GM23338 (cell line): ENCODE measurements around the gene HTR7. TPM values are rescaled to one million over a fixed set of nuclear protein-coding genes. Genes with fewer than 3 reads are reported as not detected.
A peak's percentile ranks its signal among the peaks of the same experiment; 100 is the strongest.

ENCODE experiments used
- ATAC-seq: fragments of 200-7000 bp; cut with Tn5 transposase; 3 replicates; pipeline ENCODE4 v1.9.1; 2020
- DNase-seq: peaks from one replicate; pipeline ENCODE4 v3.0.0-alpha.2; 2015; ENCODE audit warnings: low spot score
- H2AFZ ChIP-seq: fragments of 200-600 bp; sonication (generic); 2 replicates; pipeline ENCODE4 v1.8.0; 2016; ENCODE audit warnings: antibody characterized with exemption, mild to moderate bottlenecking, moderate library complexity
- H3F3A ChIP-seq: fragments of 200-600 bp; sonication (generic); replicated peaks from 2 replicates; pipeline ENCODE4 v1.8.0; 2017; ENCODE audit warnings: antibody characterized with exemption, mixed run types, low read depth
- H3K27ac ChIP-seq: fragments of 200-600 bp; sonication (generic); 2 replicates; pipeline ENCODE4 v1.6.1; 2016; ENCODE audit warnings: low read depth
- H3K27me3 ChIP-seq: fragments of 200-600 bp; sonication (generic); 2 replicates; pipeline ENCODE4 v1.8.0; 2016; ENCODE audit warnings: mild to moderate bottlenecking, mixed run types, moderate library complexity; ENCODE audit not compliant: insufficient read depth
- H3K36me3 ChIP-seq: fragments of 200-600 bp; sonication (generic); 2 replicates; pipeline ENCODE4 v1.8.0; 2016; ENCODE audit warnings: mild to moderate bottlenecking; ENCODE audit not compliant: insufficient read depth
- H3K4me1 ChIP-seq: fragments of 200-600 bp; sonication (generic); 2 replicates; pipeline ENCODE4 v1.8.0; 2016; ENCODE audit warnings: mild to moderate bottlenecking, moderate library complexity; ENCODE audit not compliant: insufficient read depth
- H3K4me2 ChIP-seq: fragments of 200-600 bp; sonication (generic); 2 replicates; pipeline ENCODE4 v1.7.1; 2017; ENCODE audit warnings: mixed run types
- H3K4me3 ChIP-seq: fragments of 200-600 bp; sonication (generic); 2 replicates; pipeline ENCODE4 v1.6.1; 2016; ENCODE audit warnings: mixed run types
- H3K79me2 ChIP-seq: fragments of 200-600 bp; sonication (generic); replicated peaks from 2 replicates; pipeline ENCODE4 v1.8.0; 2017; ENCODE audit warnings: mild to moderate bottlenecking; ENCODE audit not compliant: insufficient read depth
- H3K9me2 ChIP-seq: fragments of 200-600 bp; sonication (generic); 2 replicates; pipeline ENCODE4 v1.8.0; 2017; ENCODE audit not compliant: insufficient read depth
- H4K20me1 ChIP-seq: fragments of 200-600 bp; sonication (generic); replicated peaks from 2 replicates; pipeline ENCODE4 v1.8.0; 2017; ENCODE audit warnings: mild to moderate bottlenecking; ENCODE audit not compliant: insufficient read depth
- H3K27ac Mint-ChIP-seq: 2 replicates; pipeline ENCODE4 v1.8.0; 2020; ENCODE audit warnings: inconsistent platforms, mild to moderate bottlenecking, moderate library complexity, mixed read lengths
- H3K27me3 Mint-ChIP-seq: 3 replicates; pipeline ENCODE4 v1.8.0; 2022; ENCODE audit warnings: low read depth, mild to moderate bottlenecking, moderate library complexity, mixed read lengths, inconsistent platforms; ENCODE audit not compliant: insufficient read depth, poor library complexity
- H3K36me3 Mint-ChIP-seq: 3 replicates; pipeline ENCODE4 v1.8.0; 2021; ENCODE audit warnings: low read depth, mild to moderate bottlenecking, inconsistent platforms, moderate library complexity, mixed read lengths
- H3K4me1 Mint-ChIP-seq: 3 replicates; pipeline ENCODE4 v1.8.0; 2020; ENCODE audit warnings: mild to moderate bottlenecking, inconsistent platforms, mixed read lengths
- H3K4me3 Mint-ChIP-seq: 3 replicates; pipeline ENCODE4 v1.8.0; 2021; ENCODE audit warnings: moderate library complexity, mild to moderate bottlenecking, inconsistent platforms, mixed read lengths
- H3K9me3 Mint-ChIP-seq: 3 replicates; pipeline ENCODE4 v1.8.0; 2020; ENCODE audit warnings: moderate library complexity, mild to moderate bottlenecking, inconsistent platforms, mixed read lengths
- NANOG ChIP-seq: IDR thresholded peaks from 2 replicates; pipeline ENCODE4 v1.6.1; 2016; ENCODE audit warnings: antibody characterized with exemption, borderline replicate concordance
- POLR2AphosphoS5 ChIP-seq: IDR thresholded peaks from 2 replicates; pipeline ENCODE4 v1.6.1; 2016; ENCODE audit warnings: antibody characterized with exemption, low read depth
- REST ChIP-seq: IDR thresholded peaks from one replicate; pipeline ENCODE4 v1.6.1; 2018; ENCODE audit warnings: antibody characterized with exemption; ENCODE audit not compliant: unreplicated experiment
- STAT1 ChIP-seq: IDR thresholded peaks from one replicate; pipeline ENCODE4 v1.6.1; 2016; ENCODE audit warnings: antibody characterized with exemption; ENCODE audit not compliant: unreplicated experiment
- ZNF331 ChIP-seq: fragments of 250-450 bp; sonication (Bioruptor Pico); IDR thresholded peaks from 2 replicates; pipeline ENCODE4 v1.5.0; 2020; ENCODE audit warnings: low read depth, mild to moderate bottlenecking, moderate library complexity
- polyA plus RNA-seq: library from polyadenylated mRNA; unstranded; fragments of >200 nt; fragmentation: Nextera tagmentation; extraction: Ambion mirVana; gene quantifications from 2 replicates; pipeline ENCODE4 v1.2.1, GENCODE V29; 2016
- total RNA-seq: library from RNA; depleted of rRNA; stranded (reverse); fragments of >200 nt; shearing (Covaris generic); gene quantifications from 2 replicates; pipeline ENCODE4 v1.2.3, GENCODE V29; 2014
- TF ChIP-seq, protein P1 (sequence below): IDR thresholded peaks from 2 replicates; pipeline ENCODE4 v1.6.1; 2016; ENCODE audit warnings: antibody characterized with exemption

Gene HTR7
- total and polyA plus RNA-seq, 2 experiments from 2014 or later: 7.0 to 42.2 TPM

DNA sequence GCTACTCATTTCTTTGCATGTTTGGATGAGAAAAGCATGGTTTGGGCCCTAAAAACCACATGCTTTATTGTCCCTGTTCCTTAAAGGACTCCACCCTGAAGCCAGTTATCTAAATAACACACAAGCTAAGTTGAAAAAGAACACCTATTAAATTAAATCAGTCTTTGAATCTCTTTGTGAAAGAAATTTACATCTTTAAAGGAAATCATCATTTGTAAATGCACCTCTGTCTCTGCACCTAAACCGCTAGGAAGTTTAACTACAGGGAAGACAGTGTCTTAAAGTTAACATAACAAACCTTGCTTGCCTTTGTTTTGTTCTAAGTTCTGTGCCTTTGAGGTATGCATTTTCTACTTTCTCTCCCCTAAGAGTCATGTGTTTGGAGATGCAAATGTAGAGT is 52.6 kb downstream of the HTR7 start:
- DNase-seq (peak; percentile 78), ATAC-seq (peak; percentile 96)
- no peaks in the 10 kb centered on the region for H3K27me3 ChIP-seq
- H3K9me2 ChIP-seq: peaks cover 5% of the 10 kb centered on the region
- 0 out of 2 replicates have a peak overlapping the region, but pooled peaks have one; percentile 0 for H3K4me3 ChIP-seq
- peak overlapping the region; percentile 35; the same call in 2 of the 3 replicates for H3K4me3 Mint-ChIP-seq
- TF ChIP-seq, protein P1, sequence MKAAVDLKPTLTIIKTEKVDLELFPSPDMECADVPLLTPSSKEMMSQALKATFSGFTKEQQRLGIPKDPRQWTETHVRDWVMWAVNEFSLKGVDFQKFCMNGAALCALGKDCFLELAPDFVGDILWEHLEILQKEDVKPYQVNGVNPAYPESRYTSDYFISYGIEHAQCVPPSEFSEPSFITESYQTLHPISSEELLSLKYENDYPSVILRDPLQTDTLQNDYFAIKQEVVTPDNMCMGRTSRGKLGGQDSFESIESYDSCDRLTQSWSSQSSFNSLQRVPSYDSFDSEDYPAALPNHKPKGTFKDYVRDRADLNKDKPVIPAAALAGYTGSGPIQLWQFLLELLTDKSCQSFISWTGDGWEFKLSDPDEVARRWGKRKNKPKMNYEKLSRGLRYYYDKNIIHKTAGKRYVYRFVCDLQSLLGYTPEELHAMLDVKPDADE: 0 out of 2 replicates have a peak, but pooled peaks have one; percentile 32
- TF ChIP-seq STAT1: no peak
- peak; percentile 91 for TF ChIP-seq NANOG
- TF ChIP-seq POLR2AphosphoS5: no peak
- H3K27me3 Mint-ChIP-seq: peaks cover 26% of the 10 kb centered on the region
- H2AFZ ChIP-seq: no peak overlapping the region
- H3K27ac ChIP-seq: peak overlapping the region; percentile 80
- H3K4me1 ChIP-seq: peaks cover 39% of the 10 kb centered on the region
- peaks cover 34% of the 10 kb centered on the region for H3K4me1 Mint-ChIP-seq
- H3K9me3 Mint-ChIP-seq: peaks cover 31% of the 10 kb centered on the region
- 0 out of 2 replicates have a peak overlapping the region, but pooled peaks have one; percentile 15 for H3K4me2 ChIP-seq
- H3K27ac Mint-ChIP-seq: peak overlapping the region; percentile 34
- H3F3A ChIP-seq: peaks cover 5% of the 10 kb centered on the region; the same call in 1 of the 2 replicates
- H4K20me1 ChIP-seq: no peaks in the 10 kb centered on the region
- H3K36me3 ChIP-seq: no peaks in the 10 kb centered on the region
- H3K79me2 ChIP-seq: peaks cover 62% of the 10 kb centered on the region
- H3K36me3 Mint-ChIP-seq: peaks cover 53% of the 10 kb centered on the region

- Histone ChIP-seq H3K4me2 (peak overlapping the region; percentile 15; the same call in 1 of the 2 replicates), H3F3A (peaks cover 5% of the 10 kb centered on the region; the same call in 1 of the 2 replicates), H3K27ac (peak overlapping the region; percentile 80; the same call in 1 of the 2 replicates), H3K36me3 (no peaks in the 10 kb centered on the region), H3K27me3 (no peaks in the 10 kb centered on the region), H3K9me2 (peaks cover 5% of the 10 kb centered on the region), H2AFZ (no peak overlapping the region), H3K4me3 (0 out of 2 replicates have a peak overlapping the region, but pooled peaks have one; percentile 0), H3K79me2 (peaks cover 62% of the 10 kb centered on the region), H4K20me1 (no peaks in the 10 kb centered on the region), H3K4me1 (peaks cover 39% of the 10 kb centered on the region)
- peaks cover 34% of the 10 kb centered on the region for H3K4me1 Mint-ChIP-seq
- TF ChIP-seq ZNF331 (CRISPR knock-in tag) (no peak), REST (no peak)
- peaks cover 31% of the 10 kb centered on the region for H3K9me3 Mint-ChIP-seq
- ATAC-seq (peak; percentile 51), DNase-seq (peak; percentile 51)
- H3K4me3 Mint-ChIP-seq: no peak overlapping the region
- no peak overlapping the region for H3K27ac Mint-ChIP-seq
- peaks cover 26% of the 10 kb centered on the region for H3K27me3 Mint-ChIP-seq
- H3K36me3 Mint-ChIP-seq: peaks cover 59% of the 10 kb centered on the region
Measured at GRCh38 chr10:90804354-90804753, 53.5 kb downstream of the HTR7 start.
